ENCODE measurements around the gene TNS3. TPM values are rescaled to one million over a fixed set of nuclear protein-coding genes. Genes with fewer than 3 reads are reported as not detected.
"Not testable (repeated sequence)": the region's sequence is repeated elsewhere in the genome, so short reads cannot be mapped to it uniquely, and the experiment has no call there.

Gene TNS3
- polyA plus RNA-seq, 2 donors = 2.7 to 3.4 TPM

- no peak overlapping the region for H3K4me3 ChIP-seq (ENCODE audit: low read depth in 1 of 2, low read length in 2 of 2)
- H3K36me3 ChIP-seq (ENCODE audit: control insufficient read depth in 2 of 2, insufficient read depth in 2 of 2, low read length in 1 of 2) = no peaks in the 10 kb centered on the region
- 62 to 67% methylated on average over 3 of the region's 3 CpGs for WGBS, 2 donors
- peaks cover 0 to 2% of the 10 kb centered on the region in 2 donors for H3K4me1 ChIP-seq (ENCODE audit: control insufficient read depth in 2 of 2, insufficient read depth in 2 of 2, low read length in 1 of 2)
- no peak overlapping the region for H3K27ac ChIP-seq (ENCODE audit: low read depth in 2 of 2, low read length in 1 of 2)
- H3K9me3 ChIP-seq (ENCODE audit: control insufficient read depth in 2 of 2, insufficient read depth in 1 of 2, low read depth in 1 of 2, low read length in 1 of 2) = peaks cover 0 to 14% of the 10 kb centered on the region in 2 donors
- H3K27me3 ChIP-seq (ENCODE audit: control insufficient read depth in 1 of 2, insufficient read depth in 2 of 2, low read length in 2 of 2) = no peaks in the 10 kb centered on the region
Measured at GRCh38 chr7:47594406-47594805, 12.5 kb upstream of the TNS3 start.

GRCh38 chr7:47591655-47592572, 10.0 kb upstream of the TNS3 start:
- Histone ChIP-seq H3K27me3 (ENCODE audit: control insufficient read depth in 1 of 2, insufficient read depth in 2 of 2, low read length in 2 of 2) (no peaks in the 10 kb centered on the region), H3K9me3 (ENCODE audit: control insufficient read depth in 2 of 2, insufficient read depth in 1 of 2, low read depth in 1 of 2, low read length in 1 of 2) (peaks cover 0 to 8% of the 10 kb centered on the region in 2 donors), H3K27ac (ENCODE audit: low read depth in 2 of 2, low read length in 1 of 2) (no peak overlapping the region), H3K4me3 (ENCODE audit: low read depth in 1 of 2, low read length in 2 of 2) (no peak overlapping the region), H3K36me3 (ENCODE audit: control insufficient read depth in 2 of 2, insufficient read depth in 2 of 2, low read length in 1 of 2) (no peaks in the 10 kb centered on the region), H3K4me1 (ENCODE audit: control insufficient read depth in 2 of 2, insufficient read depth in 2 of 2, low read length in 1 of 2) (peaks cover 0 to 2% of the 10 kb centered on the region in 2 donors)
- 51 to 64% methylated on average over 17 of the region's 17 CpGs for WGBS, 2 donors

GRCh38 chr7:47591089-47591654, 9.3 kb upstream of the TNS3 start:
- H3K27ac ChIP-seq (ENCODE audit: low read depth in 2 of 2, low read length in 1 of 2) = no peak overlapping the region
- no peaks in the 10 kb centered on the region for H3K27me3 ChIP-seq (ENCODE audit: control insufficient read depth in 1 of 2, insufficient read depth in 2 of 2, low read length in 2 of 2)
- no peak overlapping the region for H3K4me3 ChIP-seq (ENCODE audit: low read depth in 1 of 2, low read length in 2 of 2)
- peaks cover 0 to 2% of the 10 kb centered on the region in 2 donors for H3K9me3 ChIP-seq (ENCODE audit: control insufficient read depth in 2 of 2, insufficient read depth in 1 of 2, low read depth in 1 of 2, low read length in 1 of 2)
- H3K4me1 ChIP-seq (ENCODE audit: control insufficient read depth in 2 of 2, insufficient read depth in 2 of 2, low read length in 1 of 2) = peaks cover 0 to 2% of the 10 kb centered on the region in 2 donors
- WGBS, 2 donors = 81 to 87% methylated on average over 8 of the region's 8 CpGs
- no peaks in the 10 kb centered on the region for H3K36me3 ChIP-seq (ENCODE audit: control insufficient read depth in 2 of 2, insufficient read depth in 2 of 2, low read length in 1 of 2)

GRCh38 chr7:47590215-47590614, 8.3 kb upstream of the TNS3 start:
- not testable (repeated sequence) for H3K36me3 ChIP-seq (ENCODE audit: control insufficient read depth in 2 of 2, insufficient read depth in 2 of 2, low read length in 1 of 2); H3K4me1 ChIP-seq (ENCODE audit: control insufficient read depth in 2 of 2, insufficient read depth in 2 of 2, low read length in 1 of 2); H3K9me3 ChIP-seq (ENCODE audit: control insufficient read depth in 2 of 2, insufficient read depth in 1 of 2, low read depth in 1 of 2, low read length in 1 of 2); H3K27ac ChIP-seq (ENCODE audit: low read depth in 2 of 2, low read length in 1 of 2); H3K27me3 ChIP-seq (ENCODE audit: control insufficient read depth in 1 of 2, insufficient read depth in 2 of 2, low read length in 2 of 2); H3K4me3 ChIP-seq (ENCODE audit: low read depth in 1 of 2, low read length in 2 of 2)
- WGBS, 2 donors = 92 to 95% methylated on average over 5 of the region's 5 CpGs

GRCh38 chr7:47588704-47589225, 6.9 kb upstream of the TNS3 start:
- H3K27ac ChIP-seq (ENCODE audit: low read depth in 2 of 2, low read length in 1 of 2) = no peak overlapping the region

GRCh38 chr7:47587976-47588375, 6.1 kb upstream of the TNS3 start:
- Histone ChIP-seq H3K4me1 (ENCODE audit: control insufficient read depth in 2 of 2, insufficient read depth in 2 of 2, low read length in 1 of 2) (peaks cover 0 to 2% of the 10 kb centered on the region in 2 donors), H3K36me3 (ENCODE audit: control insufficient read depth in 2 of 2, insufficient read depth in 2 of 2, low read length in 1 of 2) (no peaks in the 10 kb centered on the region), H3K9me3 (ENCODE audit: control insufficient read depth in 2 of 2, insufficient read depth in 1 of 2, low read depth in 1 of 2, low read length in 1 of 2) (no peaks in the 10 kb centered on the region), H3K4me3 (ENCODE audit: low read depth in 1 of 2, low read length in 2 of 2) (no peak overlapping the region), H3K27ac (ENCODE audit: low read depth in 2 of 2, low read length in 1 of 2) (no peak overlapping the region), H3K27me3 (ENCODE audit: control insufficient read depth in 1 of 2, insufficient read depth in 2 of 2, low read length in 2 of 2) (no peaks in the 10 kb centered on the region)
- WGBS, 2 donors = 62 to 63% methylated on average over 9 of the region's 9 CpGs

More at GRCh38 chr7:47588704-47589225, 6.9 kb upstream of the TNS3 start:
- 77 to 81% methylated on average over 8 of the region's 8 CpGs for WGBS, 2 donors
- H3K27me3 ChIP-seq (ENCODE audit: control insufficient read depth in 1 of 2, insufficient read depth in 2 of 2, low read length in 2 of 2) = no peaks in the 10 kb centered on the region
- H3K36me3 ChIP-seq (ENCODE audit: control insufficient read depth in 2 of 2, insufficient read depth in 2 of 2, low read length in 1 of 2) = no peaks in the 10 kb centered on the region
- H3K4me1 ChIP-seq (ENCODE audit: control insufficient read depth in 2 of 2, insufficient read depth in 2 of 2, low read length in 1 of 2) = peaks cover 0 to 2% of the 10 kb centered on the region in 2 donors
- no peak overlapping the region for H3K4me3 ChIP-seq (ENCODE audit: low read depth in 1 of 2, low read length in 2 of 2)
- no peaks in the 10 kb centered on the region for H3K9me3 ChIP-seq (ENCODE audit: control insufficient read depth in 2 of 2, insufficient read depth in 1 of 2, low read depth in 1 of 2, low read length in 1 of 2)

GRCh38 chr7:47587351-47587750, 5.4 kb upstream of the TNS3 start:
- 60 to 61% methylated on average over 7 of the region's 7 CpGs for WGBS, 2 donors
- H3K9me3 ChIP-seq (ENCODE audit: control insufficient read depth in 2 of 2, insufficient read depth in 1 of 2, low read depth in 1 of 2, low read length in 1 of 2) = no peaks in the 10 kb centered on the region
- H3K36me3 ChIP-seq (ENCODE audit: control insufficient read depth in 2 of 2, insufficient read depth in 2 of 2, low read length in 1 of 2) = no peaks in the 10 kb centered on the region
- H3K4me1 ChIP-seq (ENCODE audit: control insufficient read depth in 2 of 2, insufficient read depth in 2 of 2, low read length in 1 of 2) = peaks cover 2% of the 10 kb centered on the region in 2 donors
- no peaks in the 10 kb centered on the region for H3K27me3 ChIP-seq (ENCODE audit: control insufficient read depth in 1 of 2, insufficient read depth in 2 of 2, low read length in 2 of 2)
- no peak overlapping the region for H3K27ac ChIP-seq (ENCODE audit: low read depth in 2 of 2, low read length in 1 of 2)
- no peak overlapping the region for H3K4me3 ChIP-seq (ENCODE audit: low read depth in 1 of 2, low read length in 2 of 2)

- H3K27me3 ChIP-seq (ENCODE audit: control insufficient read depth in 1 of 2, insufficient read depth in 2 of 2, low read length in 2 of 2) = no peaks in the 10 kb centered on the region
- H3K9me3 ChIP-seq (ENCODE audit: control insufficient read depth in 2 of 2, insufficient read depth in 1 of 2, low read depth in 1 of 2, low read length in 1 of 2) = no peaks in the 10 kb centered on the region
- WGBS, 2 donors = 64 to 74% methylated on average over 3 of the region's 3 CpGs
- H3K27ac ChIP-seq (ENCODE audit: low read depth in 2 of 2, low read length in 1 of 2) = no peak overlapping the region
- peaks cover 2 to 3% of the 10 kb centered on the region in 2 donors for H3K4me1 ChIP-seq (ENCODE audit: control insufficient read depth in 2 of 2, insufficient read depth in 2 of 2, low read length in 1 of 2)
- H3K36me3 ChIP-seq (ENCODE audit: control insufficient read depth in 2 of 2, insufficient read depth in 2 of 2, low read length in 1 of 2) = no peaks in the 10 kb centered on the region
- H3K4me3 ChIP-seq (ENCODE audit: low read depth in 1 of 2, low read length in 2 of 2) = no peak overlapping the region
Measured at GRCh38 chr7:47586925-47587324, 5.0 kb upstream of the TNS3 start.

GRCh38 chr7:47586161-47586670, 4.3 kb upstream of the TNS3 start:
- H3K9me3 ChIP-seq (ENCODE audit: control insufficient read depth in 2 of 2, insufficient read depth in 1 of 2, low read depth in 1 of 2, low read length in 1 of 2); H3K36me3 ChIP-seq (ENCODE audit: control insufficient read depth in 2 of 2, insufficient read depth in 2 of 2, low read length in 1 of 2); H3K27me3 ChIP-seq (ENCODE audit: control insufficient read depth in 1 of 2, insufficient read depth in 2 of 2, low read length in 2 of 2); H3K27ac ChIP-seq (ENCODE audit: low read depth in 2 of 2, low read length in 1 of 2); H3K4me1 ChIP-seq (ENCODE audit: control insufficient read depth in 2 of 2, insufficient read depth in 2 of 2, low read length in 1 of 2); H3K4me3 ChIP-seq (ENCODE audit: low read depth in 1 of 2, low read length in 2 of 2): not testable (repeated sequence)
- WGBS, 2 donors = 68 to 73% methylated on average over 7 of the region's 7 CpGs

Measured in esophagus (tissue), 2 donors.